GM18861 (cell line): ENCODE measurements around the gene PSMA3.
"Not testable (repeated sequence)": the region's sequence is repeated elsewhere in the genome, so short reads cannot be mapped to it uniquely, and the experiment has no call there.

Experiments used
- ATAC-seq: cut with Tn5 transposase; IDR thresholded peaks from one replicate; pipeline ENCODE4 v1.9.1; 2021; ENCODE audit not compliant: unreplicated experiment

PSMA3 gene

DNA sequence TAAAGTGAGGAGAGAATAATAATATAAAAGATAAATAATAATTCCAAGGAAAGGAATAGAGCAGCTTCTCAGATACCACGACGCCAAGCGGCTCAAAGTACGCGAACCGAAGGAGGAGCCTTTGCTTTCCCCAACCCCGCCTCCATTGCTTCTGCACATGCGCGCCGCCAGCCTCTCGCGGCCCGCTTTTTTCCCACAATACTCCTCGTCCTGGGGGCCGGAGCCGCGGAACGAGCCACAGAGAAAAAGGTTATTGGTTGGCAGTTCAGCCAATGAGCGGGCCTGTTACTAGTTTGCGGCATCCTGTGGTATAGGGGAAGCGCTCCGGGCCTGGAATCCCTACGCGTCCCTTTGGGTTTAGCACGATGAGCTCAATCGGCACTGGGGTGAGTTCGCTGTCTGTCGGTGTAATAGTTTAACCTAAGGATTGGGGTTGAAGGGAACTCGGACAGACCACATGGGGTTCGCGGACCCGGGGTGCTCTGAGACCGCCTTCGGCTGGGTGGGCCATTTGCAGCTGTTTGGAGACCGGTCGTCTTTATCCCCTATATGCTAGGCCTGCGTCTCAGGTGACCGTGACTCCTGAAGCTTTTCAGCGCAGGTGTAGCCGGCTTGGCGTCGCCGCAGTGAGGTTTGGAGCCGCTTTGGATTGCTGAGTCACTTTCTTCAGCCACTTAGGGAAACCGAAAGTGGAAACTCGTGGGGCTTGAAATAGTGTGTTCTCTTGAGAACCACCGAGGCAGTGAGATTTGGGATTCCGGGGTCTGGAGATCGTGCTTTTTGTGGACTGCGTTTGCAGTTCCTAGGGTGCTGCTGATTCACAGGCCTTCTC lies at the start of gene PSMA3:
TSS of gene PSMA3 (plus strand) at position 288 of the 832 bp plus-strand sequence. CDS start at position 366, 78 bp downstream.
- ATAC-seq, result peak; percentile 76

DNA sequence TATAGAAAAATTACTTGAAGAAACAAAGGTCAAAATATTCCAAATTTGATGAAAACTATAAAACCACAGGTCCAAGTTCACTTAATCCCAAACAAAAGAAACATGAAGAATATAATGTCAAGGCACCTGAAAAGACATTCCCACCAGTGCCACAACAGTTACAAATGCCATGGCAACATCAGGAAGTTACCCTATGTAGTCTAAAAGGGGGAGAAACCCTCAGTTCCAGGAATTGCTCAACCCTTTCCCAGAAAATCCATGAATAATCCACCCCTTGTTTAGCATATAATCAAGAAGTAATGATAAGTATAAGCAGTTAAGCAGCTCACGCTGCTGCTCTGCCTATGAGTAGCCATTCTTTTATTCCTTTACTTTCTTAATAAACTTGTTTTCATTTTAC lies 48.4 kb upstream of the PSMA3 start:
- no peak for ATAC-seq

DNA sequence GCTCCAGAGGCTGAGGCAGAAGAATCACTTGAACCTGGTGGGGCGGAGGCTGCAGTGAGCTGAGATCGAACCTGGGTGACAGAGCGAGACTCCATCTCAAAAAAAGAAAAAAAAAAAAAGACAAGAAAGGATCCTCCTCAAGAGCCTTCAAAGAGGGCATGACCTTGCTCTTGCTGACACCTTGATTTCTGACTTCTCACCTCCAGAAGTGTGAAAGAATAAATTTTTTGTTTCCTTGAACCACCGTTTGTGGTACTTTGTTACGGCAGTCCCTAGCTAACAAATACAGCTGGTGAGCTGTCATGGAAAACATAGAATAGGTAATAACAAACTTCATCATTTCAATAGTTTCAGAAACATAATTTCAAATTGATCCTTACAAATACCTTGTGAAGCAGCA lies 46.6 kb upstream of the PSMA3 start:
- no peak for ATAC-seq

DNA sequence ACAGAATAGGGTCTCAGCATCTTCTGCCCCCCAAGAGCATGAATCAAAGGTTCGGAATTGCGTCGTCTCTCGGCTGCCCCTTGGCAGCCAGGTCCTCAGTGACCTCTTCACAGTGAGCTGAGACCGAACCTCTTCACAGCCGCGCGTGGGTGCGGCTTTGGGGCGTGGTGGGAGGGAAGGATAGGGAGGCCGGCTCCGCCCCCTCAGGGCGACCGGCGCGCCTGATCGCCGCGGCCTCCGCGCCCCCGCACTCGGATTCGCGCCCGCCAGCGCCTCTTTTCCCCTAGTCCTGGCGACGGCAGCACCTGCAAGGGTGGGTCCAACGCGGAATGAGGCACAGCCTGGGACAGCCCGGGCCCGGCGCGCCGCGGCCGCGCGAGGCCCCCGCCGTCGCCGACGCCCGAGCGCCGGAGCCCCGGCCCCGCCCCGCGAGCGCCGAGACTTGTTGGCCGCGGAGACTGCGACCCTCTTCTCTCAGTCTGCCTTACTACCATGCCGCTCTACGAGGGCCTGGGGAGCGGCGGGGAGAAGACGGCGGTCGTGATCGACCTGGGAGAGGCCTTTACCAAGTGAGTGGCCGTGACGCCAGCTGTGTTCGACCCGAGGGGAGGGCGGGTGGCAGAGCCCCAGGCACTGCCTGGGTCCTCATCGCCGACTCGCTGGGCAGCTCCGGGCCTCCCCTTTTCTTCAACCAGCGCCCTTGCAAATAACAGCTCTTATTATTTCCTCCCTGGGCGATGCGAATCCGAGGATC lies 44.7 kb upstream of the PSMA3 start, which contains the start of gene ACTR10:
TSS of gene ACTR10 (plus strand) at position 424 of the 754 bp plus-strand sequence. CDS start at position 493, 69 bp downstream.
- peak; percentile 93 for ATAC-seq

DNA sequence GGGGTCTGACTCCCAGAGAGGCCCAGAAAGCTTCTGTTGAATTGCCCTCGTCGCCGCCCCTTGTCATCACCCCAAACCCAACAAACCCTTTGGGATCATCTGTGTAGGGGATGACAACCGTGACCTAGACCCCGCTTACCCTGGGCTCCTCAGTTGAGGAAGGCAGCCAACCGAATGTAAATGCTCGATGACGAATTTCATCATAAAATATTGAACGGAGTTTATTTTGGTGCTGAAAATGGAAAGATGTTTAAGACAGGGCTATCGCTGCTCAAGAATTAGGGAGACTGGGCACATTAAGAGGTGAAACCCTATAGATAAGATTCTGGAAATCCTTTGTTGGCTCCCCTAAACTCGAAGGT lies 44.2 kb upstream of the PSMA3 start:
- ATAC-seq, result no peak

DNA sequence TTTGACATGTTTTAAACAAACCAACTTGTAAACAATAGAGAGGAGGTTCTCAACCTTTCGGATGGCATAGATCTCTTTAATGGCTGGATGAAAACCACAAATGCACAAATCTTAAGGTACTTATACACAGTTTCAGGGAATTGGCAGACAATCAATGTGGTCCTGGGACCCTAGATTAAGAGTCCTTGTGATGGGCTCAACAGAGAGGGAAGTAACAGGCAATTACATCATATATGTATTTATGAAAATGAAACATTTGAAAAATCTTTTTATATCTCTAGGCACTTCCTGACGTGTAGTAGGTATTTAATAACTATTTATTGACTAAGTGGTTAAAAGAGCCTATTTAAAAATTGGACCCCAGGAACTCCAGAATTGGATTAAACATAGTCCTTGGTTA lies 43.8 kb upstream of the PSMA3 start:
- ATAC-seq, result no peak

DNA sequence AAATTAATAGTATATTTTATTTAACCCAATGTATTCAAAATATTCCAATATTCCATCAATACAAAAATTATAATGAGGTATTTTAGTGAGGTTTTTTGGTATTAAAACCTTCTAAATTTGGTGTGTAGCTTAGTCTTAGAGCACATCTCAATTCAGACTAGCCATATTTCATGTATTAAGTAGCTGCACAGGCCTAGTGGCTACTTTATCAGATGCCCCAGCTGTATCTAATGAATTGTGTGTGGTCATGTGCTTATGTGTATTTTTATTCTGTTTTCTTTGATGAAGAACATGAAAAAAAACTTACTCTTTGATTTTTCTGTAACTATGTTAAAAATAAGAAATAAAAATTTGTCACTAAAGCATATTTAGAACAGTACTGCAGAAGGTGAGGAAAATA lies 31.5 kb upstream of the PSMA3 start:
- no peak for ATAC-seq

DNA sequence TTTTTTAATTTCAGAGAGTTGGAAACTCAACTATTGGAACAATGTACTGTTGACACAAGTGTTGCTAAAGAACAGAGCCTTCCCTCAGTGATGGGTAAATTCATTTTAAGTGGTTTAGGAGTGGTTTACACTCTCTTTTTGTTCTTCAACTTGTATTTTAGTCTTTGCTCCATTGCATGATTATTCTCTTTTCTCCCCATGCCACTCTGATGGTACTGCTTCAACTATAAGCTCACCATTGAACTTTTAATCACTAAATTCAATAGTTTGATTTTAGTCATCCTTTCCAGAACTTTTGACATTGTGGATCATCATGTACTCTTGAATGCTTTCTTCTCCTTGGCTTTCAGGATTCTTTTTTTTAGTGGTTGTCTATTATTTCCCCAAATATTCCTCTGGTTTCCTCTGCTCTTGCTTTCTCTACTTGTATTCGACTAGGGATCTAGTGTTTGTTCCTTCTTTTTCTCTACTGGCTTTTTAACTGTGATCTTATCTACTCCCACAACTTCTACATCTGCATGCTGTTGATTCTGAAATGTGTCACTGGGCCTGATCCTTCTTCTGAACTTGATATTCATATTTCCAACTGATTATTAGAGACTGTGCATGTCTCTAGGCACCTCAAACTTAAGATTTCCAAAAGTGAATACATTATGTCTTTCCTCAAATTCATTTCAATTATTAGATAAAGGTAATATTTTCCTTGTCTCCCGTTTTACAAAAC lies 29.3 kb upstream of the PSMA3 start:
- ATAC-seq, result no peak

DNA sequence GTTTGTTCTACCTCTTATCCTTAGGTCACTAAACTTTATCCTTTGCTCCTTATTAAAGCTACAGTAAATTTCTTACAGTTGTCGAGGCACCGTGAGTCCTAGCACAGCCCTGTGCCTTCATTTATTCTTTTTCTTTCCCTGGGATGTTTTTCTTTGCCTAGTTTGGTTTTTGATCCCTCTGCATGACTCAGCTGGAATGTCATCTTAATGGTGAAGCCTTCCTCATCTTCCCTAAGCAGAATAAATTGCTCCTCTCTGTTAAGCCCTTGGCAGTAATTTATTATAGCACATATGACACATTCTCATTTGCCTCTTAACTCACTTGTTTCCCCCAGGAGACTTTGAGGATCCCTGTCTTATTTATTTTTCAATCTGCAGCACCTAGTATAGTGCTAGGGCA lies 28.1 kb upstream of the PSMA3 start:
- no peak for ATAC-seq

DNA sequence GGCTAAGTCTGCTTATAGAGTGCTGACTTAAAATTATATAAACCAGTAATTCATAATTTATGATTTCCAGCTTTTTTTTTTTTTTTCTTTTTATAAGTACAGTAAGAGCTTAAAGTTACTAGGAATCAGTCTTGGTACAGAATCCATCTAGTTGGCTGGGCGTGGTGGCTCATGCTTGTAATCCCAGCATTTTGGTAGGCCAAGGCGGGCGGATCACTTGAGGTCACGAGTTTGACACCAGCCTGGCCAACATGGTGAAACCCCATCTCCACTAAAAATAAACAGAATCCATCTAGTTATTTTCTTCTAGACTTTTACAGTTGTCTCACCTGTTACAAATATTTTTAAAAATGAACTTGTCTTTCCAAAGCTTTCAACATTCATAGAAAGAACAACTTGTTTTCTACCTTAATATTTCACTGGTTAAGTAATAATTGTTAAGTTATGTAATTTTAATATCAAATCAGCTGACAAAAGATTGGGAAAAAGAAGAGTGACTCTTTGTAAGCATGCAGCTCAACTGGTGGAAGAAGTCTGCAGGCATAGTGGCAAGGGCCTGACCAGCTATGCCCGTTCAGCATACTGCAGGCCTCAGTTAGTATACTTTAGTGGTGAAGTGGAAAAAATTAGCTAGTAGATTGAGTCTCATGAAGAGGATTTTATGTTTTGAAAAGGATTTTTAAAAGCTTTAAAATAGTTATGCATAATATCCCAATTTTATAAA lies 17.4 kb upstream of the PSMA3 start:
- ATAC-seq, result no peak

DNA sequence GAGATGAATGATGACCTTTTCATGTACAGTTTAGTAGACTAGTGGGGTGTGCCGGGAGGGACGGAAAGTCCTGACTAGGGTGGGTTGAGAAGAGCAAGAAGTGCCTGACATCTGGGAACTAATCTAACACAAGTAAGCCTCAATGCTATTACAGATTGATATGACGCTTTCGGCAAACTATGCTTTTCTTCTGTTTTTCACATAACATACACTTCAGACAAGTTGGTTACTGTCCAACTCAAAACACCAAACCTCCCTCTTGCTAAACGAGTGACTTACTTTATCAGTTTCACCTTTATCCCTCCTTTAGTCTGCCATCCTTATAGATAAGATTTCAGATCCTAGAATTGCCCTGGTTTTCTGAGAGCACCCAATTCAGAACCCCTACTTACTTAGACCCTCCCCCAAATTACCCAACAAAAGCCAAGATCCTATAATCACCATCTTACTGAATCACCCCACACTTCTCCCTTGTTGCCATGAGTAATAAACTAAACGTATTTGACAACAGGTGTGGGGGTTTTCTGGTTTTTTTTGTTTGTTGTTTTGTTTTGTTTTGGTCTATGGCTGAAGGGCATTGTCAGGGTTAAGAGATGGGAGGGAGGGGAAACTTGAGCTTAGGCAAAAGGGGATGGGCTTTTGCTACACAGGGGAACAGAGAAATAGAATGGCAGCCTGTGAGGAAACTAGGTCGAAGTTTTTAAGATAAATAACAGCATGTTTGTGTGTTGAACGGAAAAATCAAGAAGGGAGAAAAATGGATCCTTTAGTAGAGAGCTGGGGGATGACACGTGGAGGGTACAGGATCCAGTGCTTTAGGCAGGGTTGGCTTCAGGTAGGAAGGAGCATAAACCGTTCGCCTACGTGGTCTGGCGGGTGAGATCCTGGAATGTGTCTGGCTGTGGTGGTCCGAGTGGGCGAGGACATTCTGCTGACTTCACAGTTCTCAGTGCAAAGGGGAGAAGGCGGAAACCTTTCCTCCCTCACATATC lies 6.1 kb upstream of the PSMA3 start:
- no peak for ATAC-seq

DNA sequence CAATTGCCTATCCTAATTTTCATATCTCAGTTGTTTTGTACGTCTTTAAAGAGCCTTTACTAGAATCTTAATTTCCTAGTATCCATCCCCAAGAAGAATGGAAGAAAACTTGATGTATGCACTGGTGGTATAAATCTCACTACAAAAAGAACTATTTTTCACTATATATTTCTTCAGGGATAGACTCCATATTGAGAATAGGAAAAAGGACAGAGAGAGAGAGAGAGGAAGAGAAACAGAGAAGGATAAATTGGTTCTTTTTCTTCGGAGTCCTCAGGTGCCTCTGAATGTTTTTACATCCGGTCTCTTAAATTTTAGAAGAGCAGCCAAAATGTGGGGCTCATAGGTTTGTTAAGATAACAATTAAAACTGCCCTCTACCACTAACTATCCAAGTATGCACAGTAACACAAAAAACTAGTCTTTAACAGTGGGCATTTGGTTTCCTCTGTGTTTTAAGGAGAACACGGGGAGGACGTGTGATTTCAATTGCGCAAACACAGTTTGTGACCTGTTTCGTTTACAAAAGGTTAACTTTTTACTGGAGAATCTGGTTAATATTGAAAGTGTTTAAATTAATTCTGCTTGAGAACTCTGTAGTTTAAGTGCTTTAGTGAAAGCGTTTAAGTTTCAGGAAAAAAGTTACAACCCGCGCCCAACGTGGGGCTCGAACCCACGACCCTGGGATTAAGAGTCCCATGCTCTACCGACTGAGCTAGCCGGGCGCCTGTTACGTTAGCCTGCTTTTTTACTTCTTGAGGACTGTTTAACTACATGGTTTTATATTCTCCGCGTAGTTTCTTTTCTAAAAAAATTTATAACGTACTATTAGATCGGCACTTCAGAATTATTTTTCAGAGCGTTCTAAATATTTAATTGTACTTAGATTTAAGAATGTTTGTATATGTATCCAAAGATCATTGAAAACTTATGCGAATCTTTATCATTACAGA lies 5.1 kb upstream of the PSMA3 start:
- no peak for ATAC-seq

DNA sequence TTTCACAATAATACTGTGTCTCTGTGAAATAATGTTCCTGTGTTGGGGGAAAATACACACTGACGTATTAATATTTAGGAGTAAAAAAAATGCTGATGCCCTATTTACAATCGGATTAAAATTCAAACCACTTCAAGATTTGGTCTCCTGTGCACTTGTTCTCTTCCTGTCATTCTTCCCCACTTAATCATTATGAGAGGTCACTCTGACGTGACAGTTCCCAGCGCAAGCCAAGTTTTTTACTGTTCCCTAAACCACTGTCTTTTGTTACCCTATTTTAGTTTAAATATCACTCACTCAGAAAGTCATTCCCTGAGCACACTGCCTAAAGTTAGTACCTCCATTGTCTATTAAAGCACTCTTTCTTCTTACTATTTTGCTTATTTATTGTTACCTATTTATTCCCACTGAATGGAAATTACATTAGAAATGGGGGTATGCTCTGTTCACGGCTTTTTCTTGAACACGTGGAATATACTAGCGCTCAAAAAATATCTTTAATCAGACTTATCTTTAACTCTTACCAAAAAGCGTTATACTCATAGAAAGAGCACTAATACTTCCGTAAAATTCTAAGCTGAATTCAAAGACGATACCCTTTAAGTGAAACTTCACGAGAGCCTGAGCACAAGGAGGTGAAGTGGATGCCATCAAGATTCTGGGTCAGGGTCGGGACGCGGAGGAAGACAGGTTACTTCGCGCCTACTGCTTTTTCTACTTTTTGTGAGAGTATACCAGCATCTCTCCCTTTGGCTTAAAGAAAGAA lies 670 bp upstream of the PSMA3 start:
- peak; percentile 26 for ATAC-seq

DNA sequence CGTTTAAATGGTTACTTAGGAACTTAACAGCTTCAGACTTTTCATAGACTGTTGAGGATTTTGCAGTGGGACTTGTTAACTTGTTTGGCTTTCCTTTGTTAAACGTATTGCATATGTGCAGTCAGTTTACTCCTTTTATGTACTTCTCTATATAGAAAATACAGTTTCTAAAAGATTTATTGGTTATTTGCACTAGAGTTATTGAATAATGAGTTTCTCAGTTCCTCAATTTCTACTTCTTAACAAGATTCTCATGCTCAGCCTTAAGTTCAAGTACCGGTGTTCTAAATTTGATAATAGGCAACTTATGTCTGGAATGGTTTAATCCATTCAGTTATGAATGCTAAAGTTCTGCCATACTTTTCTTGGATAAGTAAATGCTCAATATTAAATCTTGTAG lies 919 bp downstream of the PSMA3 start:
- ATAC-seq, result no peak

DNA sequence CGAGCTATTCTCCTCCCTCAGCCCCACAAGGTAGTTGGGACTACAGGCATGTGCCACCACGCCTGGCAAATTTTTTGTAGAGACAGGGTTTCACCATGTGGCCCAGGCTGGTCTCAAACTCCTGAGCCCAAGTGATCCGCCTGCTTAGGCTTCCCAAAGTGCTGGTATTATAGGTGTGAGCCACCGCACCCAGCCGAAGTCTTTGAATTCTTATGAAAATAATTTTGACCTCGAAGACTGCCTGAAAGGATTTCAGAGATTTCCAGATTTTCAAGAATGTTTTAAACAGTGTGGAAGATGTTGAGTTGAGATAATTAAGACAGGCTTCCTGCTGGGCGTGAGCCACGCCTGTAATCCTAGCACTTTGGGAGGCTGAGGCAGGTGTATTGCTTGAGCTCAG lies 5.0 kb downstream of the PSMA3 start:
- no peak for ATAC-seq

DNA sequence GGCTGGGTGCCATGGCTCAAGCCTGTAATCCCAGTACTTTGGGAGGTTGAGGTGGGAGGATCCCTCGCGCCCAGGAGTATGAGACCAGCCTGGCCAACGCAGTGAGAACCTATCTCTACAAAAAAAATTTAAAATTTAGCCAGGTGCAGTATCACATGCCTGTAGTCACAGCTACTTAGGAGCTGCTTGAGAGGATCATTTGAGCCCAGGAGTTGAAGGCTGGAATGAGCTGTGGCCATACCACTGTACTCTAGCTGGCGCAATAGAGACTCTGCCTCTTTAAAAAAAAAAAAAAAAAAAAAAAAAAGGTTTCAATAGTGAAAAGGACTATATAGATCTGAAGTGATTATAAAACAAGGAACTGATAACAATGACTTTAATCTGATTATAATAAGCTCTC lies 13.5 kb downstream of the PSMA3 start:
- ATAC-seq, result no peak

DNA sequence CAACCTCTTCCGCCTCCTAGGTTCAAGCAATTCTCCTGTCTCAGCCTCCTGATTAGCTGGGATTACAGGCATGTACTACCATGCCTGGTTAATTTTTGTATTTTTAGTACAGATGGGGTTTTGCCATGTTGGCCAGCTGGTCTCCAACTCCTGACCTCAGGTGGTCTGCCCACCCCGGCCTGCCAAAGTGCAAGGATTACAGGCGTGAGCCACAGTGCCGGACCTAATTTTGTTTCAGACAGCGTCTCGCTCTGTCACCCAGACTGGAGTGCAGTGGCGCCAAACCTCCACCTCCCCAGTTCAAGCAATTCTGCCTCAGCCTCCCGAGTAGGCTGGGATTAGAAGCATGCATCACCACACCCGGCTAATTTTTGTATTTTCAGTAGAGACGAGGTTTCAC lies 17.4 kb downstream of the PSMA3 start:
- ATAC-seq, result not testable (repeated sequence)

DNA sequence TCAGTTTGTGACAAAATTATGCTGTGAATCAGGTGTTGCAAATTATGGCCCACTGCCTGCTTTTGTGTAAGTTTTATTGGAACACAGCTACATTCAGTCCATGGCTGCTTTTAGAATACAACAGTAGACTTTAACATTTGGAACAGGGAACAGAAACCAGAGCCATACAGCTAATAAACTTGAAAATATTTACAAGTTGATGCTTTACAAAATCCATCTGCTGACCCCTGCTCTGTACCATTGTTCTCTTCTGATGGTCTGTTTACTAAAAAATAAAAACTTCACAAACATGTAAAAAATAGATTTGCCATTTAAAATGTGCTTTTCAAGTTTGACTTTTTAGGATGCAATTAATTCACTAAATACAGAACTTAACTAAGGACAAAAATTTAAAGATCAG lies 20.8 kb downstream of the PSMA3 start:
- ATAC-seq, result no peak
